ENCODE results near the gene ARL3.

- TF ChIP-seq CTCF (IDR thresholded peaks at IDR 0.05) (no peak), POLR2A (IDR thresholded peaks at IDR 0.05) (no peak), EP300 (IDR thresholded peaks at IDR 0.05) (no peak), POLR2AphosphoS5 (IDR thresholded peaks at IDR 0.05) (no peak)
Observed at GRCh38 chr10:102670065-102670670, 44.0 kb downstream of the ARL3 start.

All from gastroesophageal sphincter (tissue), 3 donors.